Stimulated activated naive CD4-positive, alpha-beta T cell (primary cell): Measurements from ENCODE around the gene IFNA4.
"Not testable (repeated sequence)": the region's sequence is repeated elsewhere in the genome, so short reads cannot be mapped to it uniquely, and the experiment has no call there.

Experiments
- DNase-seq, 6 experiments: peaks; one replicate each; lab custom pipeline; 2025; lab: John Stamatoyannopoulos, UW

Gene IFNA4

GRCh38 chr9:21166560-21166959, 20.8 kb downstream of the IFNA4 start, which contains the start of gene IFNA21:
Gene IFNA21 (minus strand): TSS chr9:21166660. CDS start chr9:21166612, 48 bp downstream.
- DNase-seq: not testable (repeated sequence)

- no peak for DNase-seq
Measured at GRCh38 chr9:21165516-21165915, 21.9 kb downstream of the IFNA4 start.

- no peak for DNase-seq
Measured at GRCh38 chr9:21160178-21160577, 27.2 kb downstream of the IFNA4 start.

- DNase-seq: no peak
Measured at GRCh38 chr9:21155501-21155900, 31.9 kb downstream of the IFNA4 start.

- peak in 1 of 6 experiments; percentile 8 for DNase-seq
Measured at GRCh38 chr9:21154018-21154608, 33.3 kb downstream of the IFNA4 start.

- DNase-seq: no peak
Measured at GRCh38 chr9:21153336-21154017, 33.9 kb downstream of the IFNA4 start.

GRCh38 chr9:21144603-21145002, 42.8 kb downstream of the IFNA4 start:
- no peak for DNase-seq

- no peak for DNase-seq
Measured at GRCh38 chr9:21141427-21141882, 45.9 kb downstream of the IFNA4 start, which contains the start of gene IFNW1. Gene IFNW1 (minus strand): TSS chr9:21141832. CDS start chr9:21141570, 262 bp downstream.

GRCh38 chr9:21137020-21137419, 50.4 kb downstream of the IFNA4 start:
- no peak for DNase-seq
